Measurements from ENCODE around the gene PLXNC1. TPM values are rescaled to one million over a fixed set of nuclear protein-coding genes. Genes with fewer than 3 reads are reported as not detected.

PLXNC1 gene
- polyA plus RNA-seq, 1 donor (not counting 4 experiments of a cell fraction or from before 2014, with no cell fraction given), result 0.17 TPM

DNA sequence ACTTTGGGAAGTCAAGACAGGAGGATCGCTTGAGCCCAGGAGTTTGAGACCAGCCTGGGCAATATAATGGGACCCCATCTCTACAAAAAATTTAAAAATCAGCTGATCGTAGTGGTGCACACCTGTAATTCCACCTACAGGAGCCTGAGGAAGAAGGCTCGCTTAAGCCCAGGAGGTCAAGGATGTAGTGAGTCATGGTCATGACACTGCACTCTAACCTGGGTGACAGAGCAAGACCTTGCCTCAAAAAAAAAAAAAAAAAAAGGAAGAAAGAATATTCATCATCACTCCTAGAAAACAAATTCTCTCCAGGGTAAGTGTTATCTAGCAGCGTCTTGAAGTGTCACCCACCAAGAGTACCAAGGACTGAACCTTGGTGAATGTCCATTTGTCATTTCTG, 34.2 kb upstream of the PLXNC1 start:
- H3K4me1 ChIP-seq (ENCODE audit: control insufficient read depth, extremely low read depth, insufficient read depth, low read length), result no peaks in the 10 kb centered on the region
- dilution Hi-C loops (cut with MboI; ENCODE audit: extremely low pct_ligation_motif_present, low sequenced_read_pairs), result no loop called here
- H4K20me1 ChIP-seq (ENCODE audit: control insufficient read depth, extremely low read depth, insufficient read depth, low read length), result no peaks in the 10 kb centered on the region
- H2AFZ ChIP-seq (ENCODE audit: control insufficient read depth, low read length), result no peak overlapping the region
- H3K36me3 ChIP-seq (ENCODE audit: control insufficient read depth in 2 of 2, extremely low read depth in 1 of 2, insufficient read depth in 2 of 2, low read length in 2 of 2), result no peaks in the 10 kb centered on the region
- DNase-seq (ENCODE audit: low read depth, low spot score), result no peak
- H3K9ac ChIP-seq (ENCODE audit: control insufficient read depth, extremely low read depth, insufficient read depth, low read length), result no peak overlapping the region
- no peaks in the 10 kb centered on the region for H3K9me1 ChIP-seq (ENCODE audit: control insufficient read depth, extremely low read depth, insufficient read depth, low read length)
- no peaks in the 10 kb centered on the region for H3K9me3 ChIP-seq (ENCODE audit: control insufficient read depth, low read depth, low read length)
- H3K79me2 ChIP-seq (ENCODE audit: control insufficient read depth, insufficient read depth, low read length), result no peaks in the 10 kb centered on the region
- no peak overlapping the region for H3K27ac ChIP-seq (ENCODE audit: control insufficient read depth, insufficient read depth, low read length)
- H3K4me3 ChIP-seq (ENCODE audit: control insufficient read depth in 2 of 3, extremely low read depth in 1 of 3, insufficient read depth in 2 of 3, low read depth in 1 of 3, low read length in 3 of 3), result no peak overlapping the region
- H3K27me3 ChIP-seq (ENCODE audit: control insufficient read depth, extremely low read depth, insufficient read depth, low read length), result no peaks in the 10 kb centered on the region
- FAIRE-seq, result no peak
- TF ChIP-seq EZH2 (IDR thresholded peaks at IDR 0.05; ENCODE audit: low read length), result no peak
- TF ChIP-seq, protein P1, sequence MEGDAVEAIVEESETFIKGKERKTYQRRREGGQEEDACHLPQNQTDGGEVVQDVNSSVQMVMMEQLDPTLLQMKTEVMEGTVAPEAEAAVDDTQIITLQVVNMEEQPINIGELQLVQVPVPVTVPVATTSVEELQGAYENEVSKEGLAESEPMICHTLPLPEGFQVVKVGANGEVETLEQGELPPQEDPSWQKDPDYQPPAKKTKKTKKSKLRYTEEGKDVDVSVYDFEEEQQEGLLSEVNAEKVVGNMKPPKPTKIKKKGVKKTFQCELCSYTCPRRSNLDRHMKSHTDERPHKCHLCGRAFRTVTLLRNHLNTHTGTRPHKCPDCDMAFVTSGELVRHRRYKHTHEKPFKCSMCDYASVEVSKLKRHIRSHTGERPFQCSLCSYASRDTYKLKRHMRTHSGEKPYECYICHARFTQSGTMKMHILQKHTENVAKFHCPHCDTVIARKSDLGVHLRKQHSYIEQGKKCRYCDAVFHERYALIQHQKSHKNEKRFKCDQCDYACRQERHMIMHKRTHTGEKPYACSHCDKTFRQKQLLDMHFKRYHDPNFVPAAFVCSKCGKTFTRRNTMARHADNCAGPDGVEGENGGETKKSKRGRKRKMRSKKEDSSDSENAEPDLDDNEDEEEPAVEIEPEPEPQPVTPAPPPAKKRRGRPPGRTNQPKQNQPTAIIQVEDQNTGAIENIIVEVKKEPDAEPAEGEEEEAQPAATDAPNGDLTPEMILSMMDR (optimal IDR thresholded peaks at IDR 0.05 in 1 of 3, IDR thresholded peaks at IDR 0.05 in 1 of 3, conservative IDR thresholded peaks at IDR 0.05 in 1 of 3; ENCODE audit: extremely low read depth in 1 of 3, insufficient read depth in 2 of 3, low read length in 3 of 3), result no peak
- no peak overlapping the region for H3K4me2 ChIP-seq (ENCODE audit: control insufficient read depth, extremely low read depth, insufficient read depth, low read depth, low read length)

DNA sequence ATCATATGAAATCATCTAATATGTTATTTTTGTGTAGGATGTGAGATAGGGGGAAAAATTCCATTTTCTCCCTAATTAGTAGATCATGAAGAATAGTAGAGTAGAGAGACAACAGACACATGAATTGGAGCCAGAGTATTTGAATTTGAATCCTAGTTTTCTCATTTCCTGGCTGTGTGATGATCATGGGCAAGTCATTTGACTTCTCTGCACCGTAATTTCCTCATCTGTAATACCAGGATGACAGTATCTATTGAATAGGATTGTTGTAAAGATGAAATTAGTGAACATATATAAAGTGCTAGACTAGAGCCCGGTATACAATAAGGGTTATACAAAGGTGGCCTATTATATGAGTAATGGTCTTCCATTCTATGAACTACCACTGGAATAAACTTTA, 32.2 kb upstream of the PLXNC1 start:
- Histone ChIP-seq H4K20me1 (ENCODE audit: control insufficient read depth, extremely low read depth, insufficient read depth, low read length) (no peaks in the 10 kb centered on the region), H3K9me3 (ENCODE audit: control insufficient read depth, low read depth, low read length) (no peaks in the 10 kb centered on the region), H3K27me3 (ENCODE audit: control insufficient read depth, extremely low read depth, insufficient read depth, low read length) (no peaks in the 10 kb centered on the region), H3K9ac (ENCODE audit: control insufficient read depth, extremely low read depth, insufficient read depth, low read length) (no peak overlapping the region), H3K4me2 (ENCODE audit: control insufficient read depth, extremely low read depth, insufficient read depth, low read depth, low read length) (no peak overlapping the region), H3K4me1 (ENCODE audit: control insufficient read depth, extremely low read depth, insufficient read depth, low read length) (no peaks in the 10 kb centered on the region), H3K9me1 (ENCODE audit: control insufficient read depth, extremely low read depth, insufficient read depth, low read length) (no peaks in the 10 kb centered on the region), H3K4me3 (ENCODE audit: control insufficient read depth in 2 of 3, extremely low read depth in 1 of 3, insufficient read depth in 2 of 3, low read depth in 1 of 3, low read length in 3 of 3) (no peak overlapping the region), H3K27ac (ENCODE audit: control insufficient read depth, insufficient read depth, low read length) (no peak overlapping the region), H3K36me3 (ENCODE audit: control insufficient read depth in 2 of 2, extremely low read depth in 1 of 2, insufficient read depth in 2 of 2, low read length in 2 of 2) (no peaks in the 10 kb centered on the region), H3K79me2 (ENCODE audit: control insufficient read depth, insufficient read depth, low read length) (no peaks in the 10 kb centered on the region), H2AFZ (ENCODE audit: control insufficient read depth, low read length) (no peak overlapping the region)
- dilution Hi-C loops (cut with MboI; ENCODE audit: extremely low pct_ligation_motif_present, low sequenced_read_pairs), result no loop called here
- FAIRE-seq (no peak), DNase-seq (ENCODE audit: low read depth, low spot score) (no peak)
- no peak for TF ChIP-seq EZH2 (IDR thresholded peaks at IDR 0.05; ENCODE audit: low read length)
- TF ChIP-seq, protein P1 (optimal IDR thresholded peaks at IDR 0.05 in 1 of 3, IDR thresholded peaks at IDR 0.05 in 1 of 3, conservative IDR thresholded peaks at IDR 0.05 in 1 of 3; ENCODE audit: extremely low read depth in 1 of 3, insufficient read depth in 2 of 3, low read length in 3 of 3), result no peak
